BLaER1 treated with 17β-estradiol and CSF1 and Interleukin-3, amounts not matched to agents 10 nM and 100 nM (cell line): ENCODE measurements around the gene ACVRL1.

Experiments used
- H3K27ac ChIP-seq, 11 experiments: shearing (Covaris generic); formaldehyde crosslinking; 2 replicates each; pipeline ENCODE4 v1.8.1; 2022
- H3K27me3 ChIP-seq, 11 experiments: shearing (Covaris generic); formaldehyde crosslinking; 2 replicates each; pipeline ENCODE4 v1.8.1; 2022
- H3K36me3 ChIP-seq, 11 experiments: shearing (Covaris generic); formaldehyde crosslinking; 2 replicates each; pipeline ENCODE4 v1.8.1; 2022
- H3K4me1 ChIP-seq, 10 experiments: shearing (Covaris generic); formaldehyde crosslinking; 2 replicates each; pipeline ENCODE4 v1.8.1; 2022
- H3K4me2 ChIP-seq, 11 experiments: shearing (Covaris generic); formaldehyde crosslinking; 2 replicates each; pipeline ENCODE4 v1.8.1; 2022
- H3K4me3 ChIP-seq, 10 experiments: shearing (Covaris generic); formaldehyde crosslinking; 2 replicates each; pipeline ENCODE4 v1.8.1; 2022
- H3K9ac ChIP-seq, 11 experiments: shearing (Covaris generic); formaldehyde crosslinking; 2 replicates each; pipeline ENCODE4 v1.8.1; 2022
- H3K9me3 ChIP-seq, 11 experiments: shearing (Covaris generic); formaldehyde crosslinking; replicated peaks in 1 of 11; 2 replicates each; pipeline ENCODE4 v1.8.1; 2022
- H4K20me1 ChIP-seq, 11 experiments: shearing (Covaris generic); formaldehyde crosslinking; 2 replicates each; pipeline ENCODE4 v1.8.1; 2022
- Cebpa-rat ChIP-seq, 11 experiments: shearing (Covaris generic); IDR thresholded peaks; 2 replicates each; pipeline ENCODE4 v1.8.1; 2022

The ACVRL1 gene

DNA sequence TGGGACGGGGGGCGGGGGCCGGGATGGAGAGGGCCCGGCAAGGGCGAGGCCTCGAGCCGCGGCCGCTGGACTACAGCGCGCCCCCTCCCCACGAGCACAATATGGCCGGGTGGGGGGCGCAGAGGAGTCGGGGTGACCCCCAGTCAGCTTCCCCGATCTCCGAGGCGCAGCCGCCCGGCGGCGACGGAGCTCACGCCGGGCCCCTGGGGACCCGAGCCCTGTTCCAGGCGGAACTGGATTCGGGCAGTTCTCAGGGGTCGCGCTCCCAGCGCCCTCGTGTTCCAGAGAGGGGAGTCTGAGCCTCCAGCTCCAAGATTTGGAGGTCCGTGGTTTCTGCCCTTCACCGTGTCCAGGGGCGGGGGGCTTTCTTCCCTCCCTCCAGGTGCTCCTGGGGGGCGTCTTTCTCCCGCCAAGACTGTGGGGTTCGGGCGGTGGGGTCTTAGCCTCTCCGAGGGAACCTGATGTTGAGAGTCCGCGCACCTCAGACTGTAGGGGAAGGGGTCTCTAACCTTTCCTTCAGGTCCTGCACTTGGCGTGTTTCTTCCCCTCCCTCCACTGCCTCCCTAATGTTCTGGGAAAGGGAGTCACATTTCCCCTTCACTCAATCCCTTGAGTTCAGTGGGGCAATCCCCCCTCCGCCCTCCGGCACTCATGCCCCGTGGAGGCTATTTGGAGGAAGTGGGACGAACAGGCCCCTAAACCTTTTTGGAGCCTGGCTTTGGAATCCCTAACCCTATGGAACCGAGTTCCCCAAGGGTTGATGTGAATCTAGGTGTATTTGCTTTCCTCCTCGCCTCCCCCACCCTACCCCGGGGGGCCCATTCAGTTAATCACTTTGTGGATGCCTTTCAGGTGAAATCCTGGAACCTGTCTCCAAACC, 44.8 kb downstream of the ACVRL1 start:
- H3K27ac ChIP-seq = peak overlapping the region; percentile 92 to 98 (median 96)
- no peaks in the 10 kb centered on the region for H3K27me3 ChIP-seq
- peaks cover 49 to 75% (median 61%) of the 10 kb centered on the region in 10 experiments for H3K4me1 ChIP-seq
- no peak for TF ChIP-seq Cebpa-rat (IDR thresholded peaks at IDR 0.05)
- H3K4me2 ChIP-seq = peak overlapping the region; percentile 80 to 99 (median 95)
- peaks cover 20 to 44% (median 34%) of the 10 kb centered on the region in 11 experiments; a peak in 20 of 22 replicates for H4K20me1 ChIP-seq
- H3K36me3 ChIP-seq = peaks cover 5 to 30% (median 16%) of the 10 kb centered on the region in 11 experiments; a peak in 19 of 22 replicates
- peak overlapping the region; percentile 86 to 99 (median 98) for H3K4me3 ChIP-seq
- H3K9me3 ChIP-seq = peaks cover 0 to 5% (median 0%) of the 10 kb centered on the region in 11 experiments; a peak in 1 of 22 replicates
- peak overlapping the region; percentile 93 to 99 (median 98) for H3K9ac ChIP-seq

DNA sequence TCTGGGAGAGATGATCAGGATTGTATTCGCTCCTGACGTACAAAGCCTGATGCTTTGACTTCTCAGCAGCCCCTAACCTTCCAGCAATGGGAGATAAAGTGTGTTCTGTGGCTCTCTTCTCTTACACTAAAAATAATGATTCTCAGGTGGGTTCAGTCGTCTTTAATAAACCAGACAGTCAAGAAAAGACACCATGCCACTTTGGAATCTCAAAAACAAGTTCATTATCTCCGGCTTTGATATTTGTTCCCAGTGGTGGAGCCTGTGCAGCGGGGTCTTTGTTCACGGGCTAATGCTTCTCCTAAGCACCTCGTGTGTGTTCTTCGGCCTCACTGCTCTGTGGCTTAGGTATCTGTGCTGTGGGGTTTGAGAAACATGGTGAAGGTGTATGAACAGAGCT, 45.8 kb downstream of the ACVRL1 start:
- H3K9ac ChIP-seq = peak overlapping the region; percentile 93 to 99 (median 98)

DNA sequence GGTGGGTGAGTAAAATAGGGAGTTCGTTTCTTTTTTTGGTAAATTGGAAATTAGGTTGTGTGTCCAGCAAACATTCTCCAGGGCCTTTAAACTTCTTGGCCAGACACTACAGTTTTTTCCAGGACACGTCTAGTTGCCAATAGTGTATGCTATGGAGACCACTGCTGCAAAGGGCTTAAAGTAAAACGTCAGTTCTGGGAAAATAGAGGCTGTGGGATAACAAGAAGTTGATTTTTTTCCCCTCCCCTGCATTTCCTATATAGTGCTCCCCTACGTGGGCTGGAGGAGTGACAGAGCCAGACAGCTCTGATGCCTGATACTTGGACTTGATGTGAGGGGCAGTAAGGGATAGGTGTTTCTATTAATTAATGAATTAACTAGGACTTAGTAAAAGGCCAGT, 46.6 kb downstream of the ACVRL1 start:
- Histone ChIP-seq H3K4me3 (peak overlapping the region; percentile 86 to 99 (median 98); a peak in 18 of 20 replicates), H3K27ac (peak overlapping the region in 7 of 11 experiments; percentile 26 to 98 (median 96); a peak in 12 of 22 replicates), H4K20me1 (peaks cover 30 to 62% (median 50%) of the 10 kb centered on the region in 11 experiments; a peak in 20 of 22 replicates), H3K4me1 (peaks cover 53 to 76% (median 69%) of the 10 kb centered on the region in 10 experiments), H3K9ac (peak overlapping the region; percentile 2 to 99 (median 98); a peak in 20 of 22 replicates), H3K4me2 (peak overlapping the region; percentile 80 to 99 (median 95)), H3K27me3 (no peaks in the 10 kb centered on the region), H3K36me3 (peaks cover 5 to 48% (median 32%) of the 10 kb centered on the region in 11 experiments; a peak in 20 of 22 replicates), H3K9me3 (peaks cover 0 to 5% (median 0%) of the 10 kb centered on the region in 11 experiments; a peak in 1 of 22 replicates)
- no peak for TF ChIP-seq Cebpa-rat (IDR thresholded peaks at IDR 0.05)

More for the DNA sequence above, 45.8 kb downstream of the ACVRL1 start:
- Histone ChIP-seq H3K27me3 (no peaks in the 10 kb centered on the region), H3K27ac (peak overlapping the region; percentile 26 to 98 (median 96); a peak in 19 of 22 replicates), H4K20me1 (peaks cover 25 to 54% (median 42%) of the 10 kb centered on the region in 11 experiments; a peak in 20 of 22 replicates), H3K36me3 (peaks cover 5 to 40% (median 25%) of the 10 kb centered on the region in 11 experiments; a peak in 20 of 22 replicates), H3K4me2 (peak overlapping the region; percentile 80 to 99 (median 95)), H3K9me3 (peaks cover 0 to 5% (median 0%) of the 10 kb centered on the region in 11 experiments; a peak in 1 of 22 replicates), H3K4me3 (peak overlapping the region; percentile 86 to 99 (median 98); a peak in 19 of 20 replicates), H3K4me1 (peaks cover 55 to 76% (median 64%) of the 10 kb centered on the region in 10 experiments)
- no peak for TF ChIP-seq Cebpa-rat (IDR thresholded peaks at IDR 0.05)

DNA sequence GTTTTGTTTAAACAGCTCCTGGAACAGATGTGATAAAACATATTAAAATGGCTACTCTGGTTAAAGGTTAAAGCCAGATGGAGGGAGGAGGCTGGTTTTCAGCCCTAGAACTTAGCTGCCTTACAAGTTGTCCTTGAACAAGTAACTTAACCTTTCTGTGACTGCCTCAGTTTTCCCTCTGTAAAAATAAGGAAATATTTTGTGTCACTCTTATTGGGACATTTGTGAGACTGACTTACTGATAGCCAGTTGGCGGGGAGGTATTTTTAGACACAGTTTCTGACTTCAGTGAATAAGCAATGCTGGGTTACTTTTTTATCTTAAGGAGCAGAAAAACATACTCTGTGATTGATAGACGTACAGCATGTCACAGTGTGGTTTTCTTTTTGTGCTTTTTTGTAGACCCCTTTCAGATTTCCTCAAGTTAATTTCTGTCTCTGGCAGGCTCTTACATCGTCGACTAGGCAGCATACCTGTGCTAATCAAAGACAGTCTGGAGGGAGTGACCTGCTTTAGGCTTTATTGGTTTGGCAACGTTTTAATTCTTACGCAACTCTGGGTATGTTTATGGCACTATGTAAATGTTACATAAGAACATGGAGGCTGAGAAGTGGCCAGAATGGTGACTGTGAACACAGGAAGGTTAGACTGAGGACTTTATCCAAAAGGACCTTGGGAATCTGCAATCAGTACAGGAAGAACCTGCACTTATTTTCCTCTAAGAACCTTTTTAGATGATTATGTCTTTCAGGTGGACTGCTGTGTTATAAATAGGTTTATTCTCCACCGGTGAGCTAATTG, 47.5 kb downstream of the ACVRL1 start:
- H3K27ac ChIP-seq = peak overlapping the region in 10 of 11 experiments; percentile 3 to 98 (median 61); a peak in 13 of 22 replicates
- H3K9ac ChIP-seq = peak overlapping the region; percentile 6 to 99 (median 98); a peak in 16 of 22 replicates
- peak overlapping the region; percentile 80 to 99 (median 95) for H3K4me2 ChIP-seq
- H4K20me1 ChIP-seq = peaks cover 39 to 71% (median 59%) of the 10 kb centered on the region in 11 experiments; a peak in 20 of 22 replicates
- peak overlapping the region in 8 of 10 experiments; percentile 95 to 99 (median 98); a peak in 13 of 20 replicates for H3K4me3 ChIP-seq
- H3K9me3 ChIP-seq = peaks cover 0 to 5% (median 0%) of the 10 kb centered on the region in 11 experiments; a peak in 1 of 22 replicates
- no peaks in the 10 kb centered on the region for H3K27me3 ChIP-seq
- peaks cover 6 to 57% (median 41%) of the 10 kb centered on the region in 11 experiments; a peak in 21 of 22 replicates for H3K36me3 ChIP-seq
- peak in 8 of 11 experiments; percentile 51 to 88 (median 74); a peak in 13 of 22 replicates for TF ChIP-seq Cebpa-rat (IDR thresholded peaks at IDR 0.05)
- H3K4me1 ChIP-seq = peaks cover 50 to 76% (median 70%) of the 10 kb centered on the region in 10 experiments

- H4K20me1 ChIP-seq = peaks cover 48 to 80% (median 68%) of the 10 kb centered on the region in 11 experiments; a peak in 20 of 22 replicates
- no peak for TF ChIP-seq Cebpa-rat (IDR thresholded peaks at IDR 0.05)
- no peaks in the 10 kb centered on the region for H3K27me3 ChIP-seq
- H3K9me3 ChIP-seq = peaks cover 0 to 5% (median 0%) of the 10 kb centered on the region in 11 experiments; a peak in 1 of 22 replicates
- H3K4me2 ChIP-seq = peak overlapping the region in 10 of 11 experiments; percentile 80 to 99 (median 95); a peak in 16 of 22 replicates
- peak overlapping the region in 3 of 11 experiments; percentile 4 to 97 (median 7); a peak in 2 of 22 replicates for H3K27ac ChIP-seq
- peaks cover 43 to 78% (median 71%) of the 10 kb centered on the region in 10 experiments for H3K4me1 ChIP-seq
- peak overlapping the region in 1 of 11 experiments; percentile 98; a peak in 2 of 22 replicates for H3K9ac ChIP-seq
- peaks cover 16 to 66% (median 51%) of the 10 kb centered on the region in 11 experiments; a peak in 21 of 22 replicates for H3K36me3 ChIP-seq
- H3K4me3 ChIP-seq = peak overlapping the region in 2 of 10 experiments; percentile 98; a peak in 1 of 20 replicates
Observed at GRCh38 chr12:51955702-51956101, 48.4 kb downstream of the ACVRL1 start.

DNA sequence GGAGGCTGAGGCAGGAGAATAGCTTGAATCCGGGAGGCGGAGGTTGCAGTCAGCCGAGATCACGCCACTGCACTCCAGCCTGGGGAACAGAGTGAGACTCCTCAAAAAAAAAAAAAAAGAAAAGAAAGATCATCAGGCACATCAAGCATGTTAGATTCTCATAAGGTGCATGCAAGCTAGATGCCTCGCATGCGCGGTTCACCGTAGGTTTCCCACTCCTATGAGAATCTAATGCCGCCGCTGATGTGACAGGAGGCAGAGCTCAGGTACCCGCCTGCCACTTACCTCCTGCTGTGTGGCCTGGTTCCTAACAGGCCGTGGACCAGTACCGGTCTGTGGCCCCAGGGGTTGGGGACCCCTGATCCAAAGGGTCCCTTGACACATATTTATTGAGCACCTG, 51.2 kb downstream of the ACVRL1 start:
- peaks cover 4 to 10% (median 6%) of the 10 kb centered on the region in 11 experiments; a peak in 18 of 22 replicates for H3K9me3 ChIP-seq
- H3K27ac ChIP-seq = peak overlapping the region in 4 of 11 experiments; percentile 1 to 48 (median 44); a peak in 3 of 22 replicates
- H3K4me3 ChIP-seq = peak overlapping the region in 1 of 10 experiments; percentile 4; a peak in 1 of 20 replicates
- H4K20me1 ChIP-seq = peaks cover 56 to 100% (median 86%) of the 10 kb centered on the region in 11 experiments; a peak in 21 of 22 replicates
- no peak overlapping the region for H3K9ac ChIP-seq
- H3K36me3 ChIP-seq = peaks cover 30 to 91% (median 66%) of the 10 kb centered on the region in 11 experiments; a peak in 21 of 22 replicates
- peaks cover 41 to 94% (median 80%) of the 10 kb centered on the region in 10 experiments for H3K4me1 ChIP-seq
- peak overlapping the region; percentile 62 to 99 (median 79) for H3K4me2 ChIP-seq
- H3K27me3 ChIP-seq = no peaks in the 10 kb centered on the region
- no peak for TF ChIP-seq Cebpa-rat (IDR thresholded peaks at IDR 0.05)

DNA sequence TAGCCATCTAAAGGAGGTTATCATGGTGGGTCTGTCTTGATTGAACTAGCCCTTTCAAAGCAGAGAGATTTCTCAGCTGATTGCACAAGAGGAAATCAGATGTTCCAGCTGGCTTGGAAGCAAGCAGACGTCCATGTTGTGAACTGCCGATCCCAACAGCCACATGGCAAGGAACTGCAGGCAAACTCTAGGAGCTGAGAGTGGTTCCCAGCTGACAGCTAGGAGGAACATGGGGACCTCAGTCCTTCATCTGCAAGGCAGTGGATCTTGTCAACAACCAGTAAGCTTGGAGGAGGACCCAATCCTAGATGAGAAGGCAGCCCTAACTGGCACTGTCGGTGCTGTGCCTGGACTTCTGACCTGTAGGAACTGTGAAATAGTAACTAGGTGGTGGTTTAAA, 51.9 kb downstream of the ACVRL1 start:
- TF ChIP-seq Cebpa-rat (IDR thresholded peaks at IDR 0.05) = peak in 4 of 11 experiments; percentile 31 to 61 (median 44); a peak in 4 of 22 replicates
- peak overlapping the region in 7 of 11 experiments; percentile 1 to 48 (median 39); a peak in 11 of 22 replicates for H3K27ac ChIP-seq
- peaks cover 34 to 87% (median 74%) of the 10 kb centered on the region in 10 experiments for H3K4me1 ChIP-seq
- no peaks in the 10 kb centered on the region for H3K27me3 ChIP-seq
- peaks cover 34 to 97% (median 73%) of the 10 kb centered on the region in 11 experiments; a peak in 21 of 22 replicates for H3K36me3 ChIP-seq
- H3K4me2 ChIP-seq = peak overlapping the region; percentile 62 to 99 (median 79)
- peak overlapping the region in 2 of 10 experiments; percentile 4 to 25; a peak in 3 of 20 replicates for H3K4me3 ChIP-seq
- no peak overlapping the region for H3K9ac ChIP-seq
- peaks cover 5 to 16% (median 12%) of the 10 kb centered on the region in 11 experiments; a peak in 18 of 22 replicates for H3K9me3 ChIP-seq
- peaks cover 50 to 100% (median 84%) of the 10 kb centered on the region in 11 experiments; a peak in 21 of 22 replicates for H4K20me1 ChIP-seq
